Activated naive CD4-positive, alpha-beta T cell treated with anti-CD3 and anti-CD28 coated beads, Interleukin-2, amount 50 U/mL, for 16 hours (primary cell): Measurements from ENCODE around the gene OPCML.

ENCODE experiments used
- DNase-seq: peaks from one replicate; pipeline ENCODE4 v3.0.0-alpha.2; 2020

Gene OPCML

DNA sequence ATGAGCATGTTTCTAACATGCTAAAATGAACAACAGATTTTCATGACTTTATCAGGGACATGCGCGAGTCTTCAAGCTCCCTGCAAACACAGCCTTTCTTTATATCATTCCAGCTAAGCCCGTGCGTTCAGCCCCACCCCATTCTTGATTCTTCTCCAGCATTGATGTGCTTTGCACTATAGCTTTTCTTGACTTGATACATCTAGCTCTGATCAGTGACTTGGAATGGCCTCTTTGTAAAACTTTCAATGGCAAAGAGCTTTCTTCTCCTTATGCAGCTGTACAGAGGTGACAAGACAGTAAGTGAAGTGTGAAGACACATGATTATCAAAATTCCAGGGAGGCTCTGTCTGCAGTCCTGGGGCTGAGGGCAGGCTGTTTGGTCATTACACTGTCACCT is 561.0 kb downstream of the OPCML start:
- DNase-seq: no peak

DNA sequence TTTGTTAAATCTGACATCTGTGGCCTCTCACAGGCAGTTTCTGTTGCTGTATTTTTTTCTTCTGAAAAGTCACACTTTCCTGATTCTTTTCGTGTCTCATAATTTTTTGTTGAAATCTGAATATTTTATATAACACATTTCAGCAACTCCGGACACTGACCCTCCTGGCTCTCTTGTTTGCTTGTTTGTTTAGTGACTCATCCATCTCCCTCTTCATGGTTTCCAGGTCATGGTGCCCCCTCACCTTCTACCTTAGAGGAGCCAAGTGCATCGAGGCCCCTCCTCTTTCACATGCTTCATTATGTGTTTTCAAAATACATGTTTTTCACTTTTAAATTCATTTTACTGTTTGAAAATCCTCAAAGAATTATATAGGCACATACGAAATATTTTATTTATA is 562.4 kb downstream of the OPCML start:
- no peak for DNase-seq

DNA sequence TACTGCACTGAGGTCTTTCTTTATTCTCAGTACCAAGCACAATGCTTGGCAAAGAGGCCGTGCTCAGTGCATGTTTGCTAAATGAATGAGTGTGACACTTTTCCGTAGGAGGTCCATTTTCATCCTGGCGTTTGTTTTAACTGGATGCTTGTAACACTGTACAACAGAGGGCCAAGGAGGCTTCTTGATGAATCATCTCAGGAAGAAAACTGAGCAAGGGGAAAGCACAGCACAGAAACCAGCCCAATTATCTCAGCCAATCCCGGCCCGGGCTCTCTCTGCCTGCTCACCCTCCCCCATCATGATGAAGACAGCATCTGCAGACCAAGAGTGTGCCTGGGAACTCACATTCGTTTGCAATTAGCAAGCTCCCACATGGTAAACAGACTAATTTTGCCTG is 570.3 kb downstream of the OPCML start:
- DNase-seq: no peak

DNA sequence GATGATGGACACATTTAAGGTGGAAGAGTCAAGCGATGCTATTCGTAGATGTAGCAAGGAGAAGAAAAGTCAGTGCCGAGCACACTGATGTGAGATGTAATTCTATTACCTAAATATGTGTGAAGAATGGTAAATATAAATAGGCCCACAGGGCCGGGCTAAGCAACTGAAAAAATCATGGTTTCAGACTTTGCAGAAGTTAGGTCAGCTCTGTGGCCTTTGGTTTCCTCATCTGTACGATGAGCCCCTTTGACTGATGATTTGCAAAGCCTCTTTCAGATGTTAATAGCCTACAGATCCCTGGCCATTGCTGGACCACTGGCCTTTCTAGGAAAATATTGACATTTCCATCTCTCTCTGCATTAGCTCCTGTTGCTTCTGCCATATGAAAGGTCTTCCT is 570.8 kb downstream of the OPCML start:
- DNase-seq: no peak

DNA sequence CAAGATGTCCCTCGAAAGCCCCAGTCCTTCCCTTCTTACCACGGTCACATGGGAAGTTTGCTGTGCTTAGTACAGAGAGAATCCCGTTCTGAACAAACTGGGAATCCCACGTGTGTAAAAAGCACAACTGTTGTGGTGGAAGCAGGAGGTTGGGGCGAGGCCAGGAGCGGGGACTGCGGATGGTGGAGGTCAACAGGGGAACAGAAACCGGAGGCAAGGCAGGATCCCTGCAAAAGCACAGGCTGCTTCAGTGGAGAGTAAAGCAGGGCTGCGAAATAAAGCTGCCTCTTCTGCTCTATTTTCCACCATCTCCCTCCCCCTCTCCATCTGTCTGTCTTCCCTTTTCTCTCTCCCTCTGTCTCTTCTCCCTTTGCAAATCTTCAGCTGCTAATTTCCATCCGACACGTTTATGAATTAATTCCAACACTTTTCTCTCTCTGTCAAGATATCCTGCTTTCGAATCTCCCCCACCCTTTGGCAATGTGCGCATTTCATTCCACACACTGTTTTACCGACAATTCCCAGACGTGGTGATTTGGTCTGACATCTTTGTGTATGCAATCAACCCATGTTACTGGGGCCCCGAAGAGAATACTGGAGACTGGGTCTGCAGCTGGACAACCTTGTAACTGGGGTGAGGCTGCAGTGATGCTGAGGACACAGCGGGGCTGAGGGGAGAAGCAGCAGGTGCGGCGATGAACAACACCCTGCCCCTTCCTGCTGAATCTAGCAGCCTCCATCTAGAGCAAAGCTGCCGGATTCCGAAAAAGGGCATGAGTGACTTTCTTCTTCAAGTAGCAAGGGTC is 571.8 kb downstream of the OPCML start:
- no peak for DNase-seq

DNA sequence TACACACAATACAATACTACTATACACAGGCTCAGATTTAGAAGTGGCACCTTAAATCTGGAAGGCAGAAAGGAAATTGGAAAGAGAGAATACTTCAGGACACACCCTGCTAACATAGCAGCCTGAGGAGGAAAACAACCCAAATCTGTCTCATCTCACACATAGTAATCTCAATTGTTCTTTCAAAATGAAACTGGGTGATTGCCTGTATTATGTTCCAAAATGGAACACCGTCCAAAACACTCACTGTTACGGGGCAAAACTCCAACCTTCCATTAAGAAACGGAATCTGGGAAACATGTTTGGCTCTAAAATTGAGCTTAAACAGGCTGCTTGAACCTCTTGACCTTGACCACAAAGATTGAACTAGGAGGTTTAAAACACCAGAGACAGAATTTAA is 572.6 kb downstream of the OPCML start:
- DNase-seq: no peak

DNA sequence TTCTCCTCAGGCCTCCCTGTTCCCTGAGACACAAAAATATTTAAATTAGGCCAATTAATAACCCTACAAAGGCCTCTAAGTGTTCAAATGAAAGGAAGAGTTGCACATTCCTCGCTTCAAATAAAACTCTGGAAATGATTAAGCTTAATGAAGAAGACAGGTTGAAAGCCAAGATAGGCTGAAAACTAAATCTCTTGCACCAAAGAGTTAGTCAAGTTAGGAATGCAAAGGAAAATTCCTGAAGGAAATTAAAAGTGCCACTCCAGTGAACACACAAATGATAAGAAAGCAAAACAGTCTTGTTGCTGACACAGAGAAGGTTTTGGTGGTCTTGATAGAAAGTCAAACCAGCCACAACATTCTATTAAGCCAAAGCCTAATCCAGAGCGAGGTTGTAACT is 574.4 kb downstream of the OPCML start:
- no peak for DNase-seq

DNA sequence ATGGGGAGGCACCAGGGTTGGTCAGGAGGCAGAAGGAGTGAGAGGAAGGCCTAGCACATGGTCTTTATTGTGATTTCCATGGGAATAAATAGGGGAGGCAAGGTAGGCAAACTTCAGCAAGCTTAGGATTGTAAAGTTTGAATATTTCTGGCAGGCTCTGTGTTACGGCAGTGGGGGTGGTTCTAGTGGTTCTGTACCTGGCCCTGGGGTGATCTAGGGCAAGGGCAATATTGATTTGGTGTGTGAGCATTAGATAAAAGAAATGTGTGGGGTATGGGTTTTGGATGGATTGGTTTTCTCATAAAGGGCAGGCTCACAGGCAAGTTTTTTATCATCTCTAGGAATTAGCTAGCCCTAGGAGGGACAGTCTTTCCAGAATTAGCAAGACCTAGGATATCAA is 584.0 kb downstream of the OPCML start:
- DNase-seq: no peak

DNA sequence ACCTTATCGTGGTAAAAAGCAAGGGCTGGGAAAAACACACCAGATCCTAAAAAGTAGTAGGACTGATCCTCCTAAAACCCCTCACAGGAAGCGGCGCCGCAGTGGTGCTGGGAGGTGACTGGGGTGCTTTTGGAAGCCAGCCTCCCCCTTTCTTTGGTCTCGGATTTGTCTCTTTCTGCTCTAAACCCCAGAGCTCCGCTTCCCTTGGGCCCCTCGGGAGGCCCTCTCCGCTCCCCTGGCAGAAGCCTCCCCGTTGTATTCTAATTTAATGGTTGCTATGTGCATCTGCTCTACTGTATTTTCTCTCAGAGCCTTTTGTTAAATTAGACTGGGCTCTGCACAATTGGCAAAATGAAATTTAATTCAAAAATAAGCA is 587.7 kb downstream of the OPCML start:
- DNase-seq: no peak

DNA sequence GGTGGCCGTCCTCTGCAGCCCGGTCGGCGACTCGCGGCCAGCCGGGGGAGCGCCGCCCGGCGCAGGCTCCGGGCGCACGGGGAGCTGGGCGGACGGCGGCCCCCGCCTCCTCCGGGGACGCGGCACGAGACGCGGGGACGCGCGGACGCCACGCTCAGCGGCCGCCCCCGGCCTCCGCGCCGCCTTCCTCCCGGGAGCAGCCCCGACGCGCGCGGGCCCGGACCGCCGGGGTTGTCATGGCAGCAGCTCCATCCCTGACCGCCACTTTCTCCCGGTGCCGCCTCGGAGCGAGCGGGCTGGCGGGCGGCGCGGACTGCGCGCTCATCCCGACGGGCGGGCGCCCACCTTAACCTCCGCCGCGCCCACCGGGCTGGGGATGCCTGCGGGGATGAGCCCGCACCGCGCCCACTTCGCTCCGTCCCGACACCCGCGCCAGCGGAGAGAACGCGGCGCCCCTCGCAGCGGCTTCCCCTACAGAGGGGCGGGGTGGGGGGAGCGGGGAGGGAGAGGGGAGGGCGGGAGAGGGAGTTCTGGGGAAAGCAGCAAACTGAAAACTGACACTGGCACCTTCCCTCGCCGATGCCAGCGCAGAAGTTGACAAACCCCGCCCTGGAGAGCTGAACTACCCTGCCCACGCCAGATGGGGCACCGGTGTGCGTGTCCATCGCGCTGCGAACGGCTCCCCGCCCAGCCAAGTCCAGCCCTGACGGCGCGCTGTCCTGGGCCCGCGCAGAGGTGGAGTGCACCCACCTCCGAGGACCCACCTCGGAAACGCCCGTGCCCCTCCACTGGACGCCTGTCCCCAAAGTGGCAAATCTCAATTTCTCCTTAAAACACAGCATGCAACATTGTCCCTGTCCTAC is 588.4 kb downstream of the OPCML start:
- no peak for DNase-seq

DNA sequence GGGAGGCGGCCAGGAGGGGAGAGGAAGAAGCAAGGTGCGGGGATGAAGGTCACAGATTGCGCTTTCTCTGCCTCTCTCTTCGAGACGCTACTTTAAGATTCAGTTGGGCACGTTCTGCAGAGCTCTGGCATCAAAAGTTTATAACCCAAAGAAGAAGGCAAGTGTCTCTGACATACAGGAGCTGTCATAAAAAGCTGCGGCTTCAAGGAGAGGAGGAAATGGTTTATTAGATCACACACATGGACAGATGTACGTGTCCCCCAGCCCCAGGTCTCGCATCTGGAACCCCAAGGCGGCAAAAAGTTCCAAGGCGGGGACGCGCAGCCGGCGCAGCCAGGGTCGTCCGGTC is 589.0 kb downstream of the OPCML start:
- no peak for DNase-seq

DNA sequence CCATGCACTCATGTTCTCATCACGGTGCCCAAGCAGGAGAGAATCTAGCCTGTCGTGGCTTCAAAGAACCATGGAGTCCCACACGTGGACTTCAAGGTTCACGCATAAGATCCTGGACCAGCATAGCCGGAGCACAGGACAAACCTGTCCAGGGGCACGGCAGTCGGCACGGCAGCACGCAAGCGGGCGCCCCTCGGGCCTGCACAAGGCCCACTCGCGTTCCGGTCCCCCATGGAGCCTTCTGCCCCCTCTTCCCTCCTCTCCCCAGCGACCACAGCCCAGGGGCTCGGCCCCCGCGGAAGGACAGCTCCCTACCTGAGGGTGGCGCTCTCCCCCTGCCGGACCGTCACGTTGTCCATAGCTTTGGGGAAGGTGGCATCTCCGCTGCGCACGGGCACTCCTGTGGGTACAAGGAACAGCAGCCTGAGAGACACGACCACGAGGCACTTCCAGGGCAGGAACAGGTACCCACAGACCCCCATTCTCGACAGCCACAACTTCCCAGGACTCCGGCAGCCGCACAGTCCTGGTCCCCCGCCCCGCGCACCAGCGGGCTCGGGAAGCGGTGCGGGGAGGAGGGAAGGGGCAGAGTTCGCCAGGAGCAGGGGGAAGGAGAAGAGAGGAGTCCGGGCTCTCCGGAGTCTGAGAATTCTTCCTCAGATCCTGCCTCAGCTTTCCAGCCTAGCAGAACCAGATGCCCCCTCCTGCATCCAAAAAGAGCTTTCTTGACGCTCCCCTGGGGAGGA is 589.5 kb downstream of the OPCML start:
- no peak for DNase-seq

DNA sequence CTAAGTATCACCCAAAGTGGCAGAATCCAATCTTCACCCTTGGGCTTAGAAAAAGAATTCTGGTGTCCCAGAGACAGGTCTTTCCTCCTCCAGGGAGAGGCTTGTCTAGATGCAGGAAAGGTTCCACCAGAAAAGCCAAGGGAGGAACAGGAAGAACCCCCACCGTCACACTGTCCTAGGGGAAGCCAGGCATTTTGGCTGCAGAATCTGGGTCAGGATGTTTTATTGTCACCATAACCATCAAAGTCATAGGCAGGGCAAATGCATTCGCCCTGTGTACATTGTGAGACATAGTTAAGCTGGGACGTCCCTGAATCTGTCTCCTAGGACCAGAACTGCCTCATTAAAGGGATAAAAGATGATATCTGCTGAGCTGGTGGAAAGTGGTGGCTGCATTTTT is 590.5 kb downstream of the OPCML start:
- DNase-seq: no peak

DNA sequence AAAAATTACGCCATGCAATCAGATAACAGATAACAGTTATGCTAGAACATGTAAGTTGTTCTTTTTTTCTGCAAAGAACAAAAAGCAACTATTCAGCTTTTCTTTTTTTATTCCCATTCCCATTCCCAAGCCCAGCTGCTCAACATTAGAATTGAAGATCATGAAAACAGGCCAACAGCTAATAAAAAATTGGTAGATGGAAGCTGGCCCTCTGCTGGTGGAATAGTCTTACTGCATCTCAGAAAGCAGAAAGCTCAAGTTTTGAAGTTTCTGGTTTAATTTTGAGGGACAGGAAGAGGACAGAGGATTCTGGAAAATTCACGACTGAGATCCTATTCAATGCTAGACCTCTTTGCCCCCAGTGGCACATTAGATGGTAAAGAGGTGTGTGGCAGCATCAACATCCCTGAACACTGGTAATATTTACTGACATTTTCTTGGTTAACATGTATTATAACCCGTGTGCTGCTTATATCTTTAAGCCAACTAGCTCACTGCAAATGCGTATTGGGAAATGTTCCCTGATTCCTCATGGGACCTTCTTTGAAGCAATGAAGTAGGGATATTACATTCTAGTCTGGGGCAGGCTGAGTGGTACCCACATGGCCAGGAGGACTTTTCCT is 591.2 kb downstream of the OPCML start:
- no peak for DNase-seq

DNA sequence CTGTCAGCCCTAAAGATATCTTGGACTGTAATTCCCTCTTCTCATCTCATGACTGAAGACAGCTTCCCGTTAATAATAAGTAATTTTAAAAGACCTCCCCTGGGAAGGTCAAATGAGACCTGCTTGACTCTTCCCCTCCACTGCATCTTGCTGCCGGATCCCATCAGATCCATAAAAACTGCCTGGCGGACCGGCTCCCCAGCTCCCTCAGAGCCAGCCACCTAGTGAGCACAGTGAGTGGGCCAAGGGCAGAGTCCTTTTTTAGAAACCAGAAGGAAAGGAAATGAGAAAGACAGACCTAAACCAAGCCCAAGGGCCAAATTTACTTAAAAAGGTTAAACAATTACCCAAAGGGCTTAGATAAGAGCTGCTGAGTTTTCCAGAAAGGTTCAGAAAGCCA is 595.3 kb downstream of the OPCML start:
- DNase-seq: no peak

DNA sequence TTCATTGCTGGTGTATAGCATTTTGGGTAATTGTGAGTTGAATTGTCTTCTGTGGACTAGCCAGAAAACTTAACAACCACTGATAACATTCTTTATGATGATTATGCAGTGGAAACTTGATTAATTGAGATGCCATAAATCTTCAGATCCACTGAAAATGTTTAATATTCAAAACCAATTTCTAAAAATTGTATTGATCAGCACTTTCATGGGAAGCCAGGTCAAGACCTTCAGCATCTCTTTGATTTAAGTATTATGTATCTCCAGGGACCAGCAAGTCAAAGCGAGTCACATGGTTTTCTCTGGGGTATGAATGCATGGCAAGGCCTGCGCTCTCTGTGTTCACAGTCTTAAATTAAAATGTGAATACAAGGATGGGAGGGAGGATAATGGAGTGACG is 596.9 kb downstream of the OPCML start:
- no peak for DNase-seq

DNA sequence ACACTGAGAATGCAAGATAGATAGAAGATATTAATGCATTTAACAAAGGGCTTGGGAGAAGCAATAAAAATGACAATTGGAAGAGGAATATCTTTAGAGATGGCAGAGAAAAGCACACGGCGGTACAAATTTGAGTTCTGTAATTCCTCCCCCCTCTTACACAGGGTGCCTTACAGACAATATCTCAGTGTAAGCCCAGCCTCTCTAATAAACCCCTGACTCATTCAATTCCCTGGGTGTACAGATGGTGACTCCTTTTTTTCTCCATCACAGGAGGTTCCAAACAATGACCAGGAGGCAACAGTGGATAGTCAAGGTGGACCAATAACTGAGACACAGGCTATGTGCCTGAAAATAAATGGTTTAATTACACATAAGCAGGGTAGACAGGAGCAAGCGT is 598.6 kb downstream of the OPCML start:
- no peak for DNase-seq

DNA sequence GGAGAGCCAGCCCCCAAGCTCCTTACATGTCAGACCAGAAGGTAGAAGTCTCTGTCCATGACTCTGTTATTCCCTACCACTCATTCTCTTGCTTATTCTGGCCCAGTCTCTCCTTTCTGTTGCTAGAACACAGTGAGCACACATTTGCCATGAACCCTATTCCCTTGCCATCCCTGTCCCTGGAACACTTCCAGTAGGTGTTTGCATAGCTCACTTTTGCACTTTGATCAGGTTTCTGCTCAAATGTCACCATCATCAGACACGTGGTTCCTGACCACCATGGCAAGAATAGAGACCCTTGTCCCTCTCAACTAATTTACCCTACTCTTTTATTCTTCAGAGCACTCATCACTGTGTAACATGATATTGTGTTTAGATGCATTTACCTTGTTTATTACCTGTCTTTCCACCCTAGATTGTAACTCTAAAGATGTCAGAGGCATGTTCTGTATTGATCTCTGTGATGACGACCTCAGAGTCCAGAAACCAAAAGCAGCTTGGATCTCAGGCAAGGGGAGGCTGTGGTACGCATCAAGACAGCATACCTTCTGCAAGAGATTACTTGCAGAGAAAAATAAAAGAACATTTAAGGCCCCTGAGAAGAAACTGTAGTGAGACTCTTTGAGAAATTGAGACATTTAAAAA is 606.4 kb downstream of the OPCML start:
- no peak for DNase-seq

DNA sequence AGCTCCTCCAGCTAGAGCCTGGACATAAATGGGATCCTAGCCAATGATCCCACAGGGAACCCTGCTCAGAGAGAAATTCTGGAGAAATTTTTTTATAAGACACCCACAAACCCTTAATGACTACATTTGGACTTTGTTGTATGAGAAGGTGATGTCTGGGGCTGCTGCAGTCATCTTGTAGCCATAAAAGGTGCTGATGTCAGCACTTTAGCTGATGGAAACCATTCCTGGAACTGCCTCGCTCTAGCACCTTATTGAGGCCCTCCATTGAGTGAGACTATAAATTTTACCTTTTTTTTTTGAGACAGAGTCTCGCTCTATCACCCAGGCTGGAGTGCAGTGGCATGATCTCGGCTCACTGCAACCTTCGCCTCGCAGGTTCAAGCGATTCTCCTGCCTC is 610.7 kb downstream of the OPCML start:
- DNase-seq: no peak

DNA sequence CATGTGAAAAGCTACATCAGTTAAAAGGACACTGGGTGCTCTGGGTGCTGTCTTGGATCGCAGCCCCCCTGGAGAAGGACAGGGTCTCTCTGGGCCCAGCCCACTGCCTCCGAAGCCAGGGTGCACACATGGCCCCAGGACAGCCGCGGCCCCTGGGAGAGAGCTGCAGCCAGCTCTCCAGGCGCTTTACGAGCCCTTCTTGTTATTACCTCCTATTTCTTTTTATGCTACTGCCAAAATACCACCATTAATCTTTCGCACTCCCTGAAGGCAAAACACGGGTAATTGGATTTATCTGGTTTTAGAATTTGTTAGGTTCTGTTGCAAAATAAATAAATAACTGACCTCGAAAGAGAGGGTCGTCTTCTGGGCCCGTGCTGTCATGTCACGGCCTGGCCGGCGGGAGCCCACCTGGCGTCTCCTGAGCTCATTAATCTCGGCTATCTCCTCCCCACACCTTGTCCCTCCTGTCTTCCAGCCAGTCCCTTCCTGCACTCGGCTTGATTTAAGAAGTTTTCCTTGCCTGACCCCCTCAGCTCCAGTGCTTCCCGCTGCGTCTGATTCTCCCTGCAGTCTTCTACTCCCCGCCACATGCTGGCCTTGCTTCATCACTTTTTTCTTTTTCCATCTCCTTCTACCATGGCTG is 611.7 kb downstream of the OPCML start:
- no peak for DNase-seq

DNA sequence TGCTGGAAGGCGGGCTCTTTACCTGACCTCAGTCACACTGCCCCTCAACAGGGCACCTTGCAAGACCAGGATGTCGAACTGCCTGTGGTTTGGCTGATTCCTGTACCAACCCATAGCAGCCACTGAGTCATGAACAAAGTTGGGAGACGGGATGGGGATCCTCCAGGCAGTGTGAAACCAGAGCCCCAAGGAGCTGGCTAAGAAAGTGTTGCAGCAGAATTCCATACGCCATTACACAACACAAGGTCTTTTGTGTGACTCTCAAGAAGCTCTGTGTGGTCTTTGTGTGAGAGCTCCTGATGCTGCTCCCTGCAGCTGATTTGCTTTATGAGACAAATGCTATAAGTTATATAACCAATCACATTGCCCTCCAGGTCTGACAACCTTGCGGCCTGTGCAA is 617.7 kb downstream of the OPCML start:
- DNase-seq: no peak

DNA sequence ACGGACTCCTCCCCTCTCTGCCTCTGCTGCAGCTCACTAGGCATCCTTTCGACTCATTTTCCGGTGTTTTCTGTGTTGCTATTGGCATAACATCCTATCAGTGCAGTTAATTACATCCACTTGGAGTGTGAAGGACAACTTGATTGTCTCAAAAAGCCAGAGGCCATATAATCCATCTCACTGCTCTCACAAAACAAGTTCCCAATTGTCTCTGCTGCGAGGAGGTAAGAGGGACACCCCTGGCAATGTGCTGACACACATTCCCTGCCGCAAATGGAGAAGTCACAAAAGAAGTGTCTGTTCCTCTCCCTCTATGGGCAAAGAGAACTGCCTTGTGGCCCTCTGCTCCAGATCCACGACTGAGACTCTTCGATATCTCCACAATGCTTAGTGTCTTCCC is 618.4 kb downstream of the OPCML start:
- DNase-seq: no peak
